ENCODE data around the gene FNDC3A. TPM values are rescaled to one million over a fixed set of nuclear protein-coding genes. Genes with fewer than 3 reads are reported as not detected.
A peak's percentile ranks its signal among the peaks of the same experiment; 100 is the strongest.

FNDC3A gene
- polyA plus RNA-seq, 1 experiment: 82.1 TPM

GRCh38 chr13:49238621-49239020 lies 262.9 kb downstream of the FNDC3A start:
- no peaks in the 10 kb centered on the region for H3K27me3 ChIP-seq (ENCODE audit: control insufficient read depth, insufficient read depth, low read length)
- DNase-seq (ENCODE audit: low read depth, low spot score): no peak
- POLR2A ChIA-PET: no interaction called here
- no peak overlapping the region for H3K27ac ChIP-seq (ENCODE audit: low read depth, low read length)
- TF ChIP-seq, protein P1, sequence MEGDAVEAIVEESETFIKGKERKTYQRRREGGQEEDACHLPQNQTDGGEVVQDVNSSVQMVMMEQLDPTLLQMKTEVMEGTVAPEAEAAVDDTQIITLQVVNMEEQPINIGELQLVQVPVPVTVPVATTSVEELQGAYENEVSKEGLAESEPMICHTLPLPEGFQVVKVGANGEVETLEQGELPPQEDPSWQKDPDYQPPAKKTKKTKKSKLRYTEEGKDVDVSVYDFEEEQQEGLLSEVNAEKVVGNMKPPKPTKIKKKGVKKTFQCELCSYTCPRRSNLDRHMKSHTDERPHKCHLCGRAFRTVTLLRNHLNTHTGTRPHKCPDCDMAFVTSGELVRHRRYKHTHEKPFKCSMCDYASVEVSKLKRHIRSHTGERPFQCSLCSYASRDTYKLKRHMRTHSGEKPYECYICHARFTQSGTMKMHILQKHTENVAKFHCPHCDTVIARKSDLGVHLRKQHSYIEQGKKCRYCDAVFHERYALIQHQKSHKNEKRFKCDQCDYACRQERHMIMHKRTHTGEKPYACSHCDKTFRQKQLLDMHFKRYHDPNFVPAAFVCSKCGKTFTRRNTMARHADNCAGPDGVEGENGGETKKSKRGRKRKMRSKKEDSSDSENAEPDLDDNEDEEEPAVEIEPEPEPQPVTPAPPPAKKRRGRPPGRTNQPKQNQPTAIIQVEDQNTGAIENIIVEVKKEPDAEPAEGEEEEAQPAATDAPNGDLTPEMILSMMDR (IDR thresholded peaks at IDR 0.05; ENCODE audit: low read depth, low read length): no peak
- CTCF ChIA-PET: interaction anchor here (0.7 to 2.9 kb wide), 3 partner anchors 17 to 368 kb away, joined by 6 to 10 read pairs (median 6); no protein-coding TSS in a partner anchor
- peaks cover 4% of the 10 kb centered on the region; the same call in 1 of the 2 replicates for H3K9me3 ChIP-seq (ENCODE audit: control insufficient read depth, insufficient read depth, low read length)
- no peak overlapping the region for H3K4me3 ChIP-seq (ENCODE audit: low read depth, low read length)

GRCh38 chr13:49240017-49240416 lies 264.3 kb downstream of the FNDC3A start:
- TF ChIP-seq, protein P1 (IDR thresholded peaks at IDR 0.05; ENCODE audit: low read depth, low read length): peak; percentile 62
- no peak for DNase-seq (ENCODE audit: low read depth, low spot score)
- no peaks in the 10 kb centered on the region for H3K27me3 ChIP-seq (ENCODE audit: control insufficient read depth, insufficient read depth, low read length)
- no peak overlapping the region for H3K4me3 ChIP-seq (ENCODE audit: low read depth, low read length)
- CTCF ChIA-PET: interaction anchor here (0.5 to 2.9 kb wide), 13 partner anchors 8 to 369 kb away, joined by 3 to 26 read pairs (median 4); partner anchors contain the start of genes CAB39L and SETDB2
- peaks cover 4% of the 10 kb centered on the region; the same call in 1 of the 2 replicates for H3K9me3 ChIP-seq (ENCODE audit: control insufficient read depth, insufficient read depth, low read length)
- POLR2A ChIA-PET: no interaction called here
- H3K27ac ChIP-seq (ENCODE audit: low read depth, low read length): no peak overlapping the region

DNA sequence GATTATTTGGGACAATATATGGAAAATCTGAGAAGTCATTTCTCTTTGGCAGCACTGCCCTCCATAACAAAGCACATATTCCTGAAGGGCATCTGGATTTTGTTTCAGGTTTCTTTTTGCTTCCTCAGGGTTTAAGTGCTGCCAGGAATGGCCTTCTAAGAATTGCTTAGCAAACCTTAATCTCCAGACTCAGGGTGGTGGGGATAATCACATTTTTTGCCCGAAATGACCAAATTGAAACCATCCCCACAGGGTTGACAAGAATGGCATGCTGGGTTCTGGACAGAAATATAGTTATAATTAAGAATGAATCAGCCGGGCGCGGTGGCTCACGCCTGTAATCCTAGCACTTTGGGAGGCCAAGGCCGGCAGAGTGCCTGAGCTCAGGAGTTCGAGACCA lies 265.6 kb downstream of the FNDC3A start:
- TF ChIP-seq, protein P1 (IDR thresholded peaks at IDR 0.05; ENCODE audit: low read depth, low read length): no peak

DNA sequence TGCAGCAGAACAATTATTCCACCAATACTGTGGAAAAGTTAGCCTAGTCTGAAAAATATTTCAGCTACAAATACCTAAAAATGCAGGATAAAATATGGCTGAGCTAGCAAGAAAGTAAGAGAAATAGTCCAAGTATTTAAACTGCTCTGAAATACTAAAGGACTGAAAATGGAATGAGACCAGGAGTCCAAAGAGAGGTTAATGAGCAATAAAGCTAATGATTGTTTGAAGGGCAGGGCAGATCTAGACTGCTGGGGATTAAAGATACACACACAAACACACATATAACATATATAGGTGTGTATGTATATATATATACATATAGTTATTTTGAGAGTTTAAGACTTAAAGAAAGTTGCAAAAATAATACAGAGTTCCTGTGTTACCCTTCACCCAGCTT lies 269.4 kb downstream of the FNDC3A start:
- ChIA-PET POLR2A (no interaction called here), CTCF (interaction anchor here (0.7 to 1.3 kb wide), 3 partner anchors 17 to 191 kb away, joined by 3 to 6 read pairs (median 3); no protein-coding TSS in a partner anchor)
- Histone ChIP-seq H3K9me3 (ENCODE audit: control insufficient read depth, insufficient read depth, low read length) (peaks cover 4% of the 10 kb centered on the region), H3K27ac (ENCODE audit: low read depth, low read length) (no peak overlapping the region), H3K4me3 (ENCODE audit: low read depth, low read length) (no peak overlapping the region), H3K27me3 (ENCODE audit: control insufficient read depth, insufficient read depth, low read length) (no peaks in the 10 kb centered on the region)
- DNase-seq (ENCODE audit: low read depth, low spot score): no peak
- TF ChIP-seq, protein P1 (IDR thresholded peaks at IDR 0.05; ENCODE audit: low read depth, low read length): no peak

More for the DNA sequence above, 265.6 kb downstream of the FNDC3A start:
- Histone ChIP-seq H3K4me3 (ENCODE audit: low read depth, low read length) (no peak overlapping the region), H3K9me3 (ENCODE audit: control insufficient read depth, insufficient read depth, low read length) (peaks cover 4% of the 10 kb centered on the region; the same call in 1 of the 2 replicates), H3K27ac (ENCODE audit: low read depth, low read length) (no peak overlapping the region), H3K27me3 (ENCODE audit: control insufficient read depth, insufficient read depth, low read length) (no peaks in the 10 kb centered on the region)
- ChIA-PET CTCF (interaction anchor here (1.1 to 2.1 kb wide), 2 partner anchors 40 to 195 kb away, joined by 3 to 26 read pairs; no protein-coding TSS in a partner anchor), POLR2A (no interaction called here)
- no peak for DNase-seq (ENCODE audit: low read depth, low spot score)

- DNase-seq (ENCODE audit: low read depth, low spot score): no peak
- Histone ChIP-seq H3K27ac (ENCODE audit: low read depth, low read length) (peak overlapping the region; percentile 21), H3K9me3 (ENCODE audit: control insufficient read depth, insufficient read depth, low read length) (peaks cover 4% of the 10 kb centered on the region), H3K4me3 (ENCODE audit: low read depth, low read length) (peak overlapping the region; percentile 98), H3K27me3 (ENCODE audit: control insufficient read depth, insufficient read depth, low read length) (no peaks in the 10 kb centered on the region)
- POLR2A ChIA-PET: interaction anchor here (1.5 kb wide), 1 partner anchor 197 kb away, joined by 5 read pairs; the partner anchor contains the start of genes CAB39L and SETDB2
- CTCF ChIA-PET: interaction anchor here (1.3 to 2.1 kb wide), 2 partner anchors 33 to 36 kb away, joined by 5 to 6 read pairs; no protein-coding TSS in a partner anchor
- TF ChIP-seq, protein P1 (IDR thresholded peaks at IDR 0.05; ENCODE audit: low read depth, low read length): no peak
Observed at GRCh38 chr13:49246850-49247642, 271.3 kb downstream of the FNDC3A start.

Measured in AG04450 (cell line).